Measurements from ENCODE around the gene CAMSAP2.

- TF ChIP-seq CTCF (IDR thresholded peaks at IDR 0.05) (no peak), POLR2A (IDR thresholded peaks at IDR 0.05) (no peak)
These were observed 15.0 kb downstream of the CAMSAP2 start for GRCh38 chr1:200753650-200754198.
